WTC11 (cell line): ENCODE measurements around the gene NCOA3.

Source experiments
- ATF2 ChIP-seq: sonication (generic); formaldehyde crosslinking; IDR thresholded peaks from 2 replicates; pipeline ENCODE4 v1.8.1; 2022; ENCODE audit warnings: low read depth, missing genetic modification reagents, borderline replicate concordance
- ATF3 ChIP-seq: sonication (generic); formaldehyde crosslinking; conservative IDR thresholded peaks from 2 replicates; pipeline ENCODE4 v1.8.1; 2022; ENCODE audit warnings: mild to moderate bottlenecking, missing genetic modification reagents
- ATF6 ChIP-seq: sonication (generic); formaldehyde crosslinking; IDR thresholded peaks from 2 replicates; pipeline ENCODE4 v1.8.1; 2023; ENCODE audit warnings: mild to moderate bottlenecking, missing genetic modification reagents
- CTCF ChIP-seq: fragments of 200-600 bp; IDR thresholded peaks from 2 replicates; pipeline ENCODE4 v1.8.0; 2022; ENCODE audit warnings: antibody characterized with exemption
- E2F4 ChIP-seq: sonication (generic); formaldehyde crosslinking; IDR thresholded peaks from 2 replicates; pipeline ENCODE4 v1.8.1; 2022; ENCODE audit warnings: low read depth, mild to moderate bottlenecking, moderate library complexity, missing genetic modification reagents, borderline replicate concordance
- FOXP1 ChIP-seq: sonication (generic); formaldehyde crosslinking; IDR thresholded peaks from 2 replicates; pipeline ENCODE4 v1.8.0; 2022; ENCODE audit warnings: missing genetic modification reagents, mild to moderate bottlenecking, moderate library complexity, borderline replicate concordance
- IRF1 ChIP-seq: sonication (generic); formaldehyde crosslinking; IDR thresholded peaks from 2 replicates; pipeline ENCODE4 v1.8.0; 2023; ENCODE audit warnings: missing genetic modification reagents
- MLX ChIP-seq: sonication (generic); formaldehyde crosslinking; IDR thresholded peaks from 2 replicates; pipeline ENCODE4 v1.8.1; 2023; ENCODE audit warnings: mild to moderate bottlenecking, missing genetic modification reagents, moderate library complexity
- NFE2L1 ChIP-seq: sonication (generic); formaldehyde crosslinking; IDR thresholded peaks from 2 replicates; pipeline ENCODE4 v1.8.1; 2023; ENCODE audit warnings: missing genetic modification reagents
- NFYB ChIP-seq: sonication (generic); formaldehyde crosslinking; conservative IDR thresholded peaks from 2 replicates; pipeline ENCODE4 v1.8.0; 2022; ENCODE audit warnings: low read depth, missing genetic modification reagents
- ZBTB21 ChIP-seq: sonication (generic); formaldehyde crosslinking; IDR thresholded peaks from 2 replicates; pipeline ENCODE4 v1.8.1; 2023; ENCODE audit warnings: mild to moderate bottlenecking, missing genetic modification reagents, borderline replicate concordance
- ZNF281 ChIP-seq: sonication (generic); formaldehyde crosslinking; IDR thresholded peaks from 2 replicates; pipeline ENCODE4 v1.8.0; 2023; ENCODE audit warnings: mild to moderate bottlenecking, missing genetic modification reagents
- ZSCAN18 ChIP-seq: fragments of 250-450 bp; sonication (Bioruptor Pico); IDR thresholded peaks from 2 replicates; pipeline ENCODE4 v2.1.2; 2022; ENCODE audit warnings: mild to moderate bottlenecking, moderate library complexity

- no peak for TF ChIP-seq CTCF
- TF ChIP-seq NFYB (CRISPR knock-in tag): no peak
- TF ChIP-seq IRF1: no peak
- no peak for TF ChIP-seq ZNF281 (CRISPR knock-in tag)
- no peak for TF ChIP-seq E2F4 (CRISPR knock-in tag)
- no peak for TF ChIP-seq MLX (CRISPR knock-in tag)
- TF ChIP-seq ZBTB21 (CRISPR knock-in tag): no peak
- no peak for TF ChIP-seq NFE2L1 (CRISPR knock-in tag)
- no peak for TF ChIP-seq ATF2 (CRISPR knock-in tag)
- no peak for TF ChIP-seq ATF3 (CRISPR knock-in tag)
- TF ChIP-seq ZSCAN18 (CRISPR knock-in tag): no peak
- no peak for TF ChIP-seq FOXP1
- TF ChIP-seq ATF6 (CRISPR knock-in tag): no peak
Observed at GRCh38 chr20:47667086-47667485, 165.4 kb downstream of the NCOA3 start.
